Endothelial cell of umbilical vein (primary cell): ENCODE measurements around the gene ZNF57. TPM values are rescaled to one million over a fixed set of nuclear protein-coding genes. Genes with fewer than 3 reads are reported as not detected.

Experiments
- BruUV-seq: library from RNA; stranded (reverse); fragments of 400-500 nt; replicated peaks from 2 replicates; lab custom pipeline; 2021; lab: Mats Ljungman, UMichigan
- CTCF ChIA-PET: fragments of 300-600, 350-600 bp; sonication (Branson Sonifier 250); formaldehyde crosslinking; loops from one replicate; lab custom pipeline; 2021; ENCODE audit warnings: antibody characterized with exemption, inconsistent platforms; lab: Charles Lee
- POLR2A ChIA-PET: fragments of 300-600, 350-600 bp; sonication (Branson Sonifier 250); formaldehyde crosslinking; loops from one replicate; lab custom pipeline; 2021; ENCODE audit warnings: antibody characterized with exemption, inconsistent platforms; lab: Charles Lee
- DNase-seq: peaks from one replicate; pipeline ENCODE4 v3.0.0-alpha.2; 2011; ENCODE audit warnings: low read depth, low spot score
- FAIRE-seq: peaks from 2 replicates; lab custom pipeline; 2011; peaks lifted over from hg19 to GRCh38; lab: Jason Lieb, UNC
- H2AFZ ChIP-seq: 2 replicates; pipeline ENCODE4 v1.6.0; 2012; ENCODE audit warnings: low read depth, low read length, control low read depth, inconsistent platforms
- H3K27ac ChIP-seq: 2 replicates; pipeline ENCODE4 v1.5.1; 2011; ENCODE audit warnings: low read depth, mild to moderate bottlenecking, control low read depth, low read length, moderate library complexity; ENCODE audit not compliant: insufficient read depth
- H3K27me3 ChIP-seq, 2 experiments: 2 replicates each; pipeline versions ENCODE4 v1.6.0 to v1.6.1; 2011; ENCODE audit warnings: low read length in 2 of 2, mixed read lengths in 1 of 2; ENCODE audit not compliant: control insufficient read depth in 2 of 2, insufficient read depth in 2 of 2
- H3K36me3 ChIP-seq, 2 experiments: 2 replicates in 1 of 2; 3 replicates in 1 of 2; pipeline ENCODE4 v1.5.1; 2011; ENCODE audit warnings: low read length in 2 of 2, mild to moderate bottlenecking in 1 of 2, moderate library complexity in 1 of 2; ENCODE audit not compliant: control insufficient read depth in 2 of 2, insufficient read depth in 2 of 2; ENCODE audit errors: extremely low read depth in 1 of 2
- H3K4me1 ChIP-seq: 3 replicates; pipeline ENCODE4 v1.5.1; 2011; ENCODE audit warnings: mild to moderate bottlenecking, low read length; ENCODE audit not compliant: control insufficient read depth, insufficient read depth; ENCODE audit errors: extremely low read depth
- H3K4me2 ChIP-seq: 2 replicates; pipeline ENCODE4 v1.6.1; 2011; ENCODE audit warnings: low read length, control low read depth, mixed read lengths; ENCODE audit not compliant: insufficient read depth
- H3K4me3 ChIP-seq, 3 experiments: fragments of 200-600 bp in 1 of 3; sonication (generic), shearing (Covaris generic) in 1 of 3; replicated peaks in 1 of 3; 2 replicates each; pipeline ENCODE4 v1.5.1; 2011 to 2016; ENCODE audit warnings: control low read depth in 3 of 3, low read length in 3 of 3, mild to moderate bottlenecking in 2 of 3, inconsistent platforms in 1 of 3, low read depth in 1 of 3, moderate library complexity in 1 of 3; ENCODE audit not compliant: insufficient read depth in 1 of 3
- H3K79me2 ChIP-seq: 2 replicates; pipeline ENCODE4 v1.6.0; 2012; ENCODE audit warnings: low read length, inconsistent platforms; ENCODE audit not compliant: control insufficient read depth, insufficient read depth
- H3K9ac ChIP-seq: replicated peaks from 2 replicates; pipeline ENCODE3; 2011; ENCODE audit warnings: low read length, control low read depth; ENCODE audit not compliant: insufficient read depth; ENCODE audit errors: extremely low read depth
- H3K9me1 ChIP-seq: replicated peaks from 3 replicates; pipeline ENCODE4 v1.6.0; 2011; ENCODE audit warnings: mild to moderate bottlenecking, low read length; ENCODE audit not compliant: control insufficient read depth, insufficient read depth; ENCODE audit errors: extremely low read depth
- H3K9me3 ChIP-seq: replicated peaks from 2 replicates; pipeline ENCODE4 v1.5.1; 2012; ENCODE audit warnings: low read length, inconsistent platforms; ENCODE audit not compliant: control insufficient read depth, insufficient read depth
- H4K20me1 ChIP-seq: replicated peaks from 2 replicates; pipeline ENCODE3; 2011; ENCODE audit warnings: mild to moderate bottlenecking, low read length; ENCODE audit not compliant: control insufficient read depth, insufficient read depth; ENCODE audit errors: extremely low read depth
- CTCF ChIP-seq, 2 donors: IDR thresholded peaks; 1 replicate in 1 of 2; 2 replicates in 1 of 2; pipeline ENCODE4 v1.5.1; 2011; ENCODE audit warnings: low read length in 2 of 2, mild to moderate bottlenecking in 2 of 2, moderate library complexity in 2 of 2, control low read depth in 1 of 2, inconsistent platforms in 1 of 2, low read depth in 1 of 2; ENCODE audit not compliant: insufficient read depth in 1 of 2; ENCODE audit errors: extremely low read depth in 1 of 2
- EZH2 ChIP-seq: IDR thresholded peaks from 2 replicates; pipeline ENCODE4 v1.6.1; 2012; ENCODE audit warnings: borderline replicate concordance, low read depth, mild to moderate bottlenecking, moderate library complexity, low read length, inconsistent platforms; ENCODE audit not compliant: severe bottlenecking
- FOS ChIP-seq: IDR thresholded peaks from 2 replicates; pipeline ENCODE4 v1.6.1; 2011; ENCODE audit warnings: mild to moderate bottlenecking, low read length, moderate library complexity, borderline replicate concordance; ENCODE audit not compliant: insufficient read depth
- GATA2 ChIP-seq: IDR thresholded peaks from 2 replicates; pipeline ENCODE4 v1.7.0; 2011; ENCODE audit warnings: low read depth, mild to moderate bottlenecking, moderate library complexity, mixed read lengths, low read length; ENCODE audit not compliant: insufficient read length, insufficient read depth
- JUN ChIP-seq: IDR thresholded peaks from 2 replicates; pipeline ENCODE4 v1.6.1; 2011; ENCODE audit warnings: borderline replicate concordance, low read depth; ENCODE audit not compliant: insufficient read length, insufficient read depth
- MAX ChIP-seq: IDR thresholded peaks from 2 replicates; pipeline ENCODE4 v1.6.1; 2011; ENCODE audit not compliant: insufficient read depth, insufficient read length
- MYC ChIP-seq: IDR thresholded peaks from one replicate; pipeline ENCODE4 v1.6.1; 2011; ENCODE audit warnings: mild to moderate bottlenecking, low read depth, low read length
- POLR2A ChIP-seq: IDR thresholded peaks from 2 replicates; pipeline ENCODE4 v1.6.1; 2012; ENCODE audit warnings: low read depth, mild to moderate bottlenecking, control low read depth, low read length
- POLR2AphosphoS5 ChIP-seq: IDR thresholded peaks from 2 replicates; pipeline ENCODE4 v1.6.1; 2012; ENCODE audit warnings: low read depth, mild to moderate bottlenecking, control low read depth, low read length, moderate library complexity; ENCODE audit not compliant: insufficient read depth
- dilution Hi-C: fragments of 300-500 bp; cut with MboI; formaldehyde crosslinking; loops from one replicate; pipeline ENCODE4 v1.15.0; 2019; ENCODE audit warnings: low sequenced_read_pairs; ENCODE audit not compliant: extremely low pct_ligation_motif_present
- intact Hi-C: fragments of 100-400 bp; cut with micrococcal nuclease; formaldehyde crosslinking; loops from one replicate; pipeline ENCODE4 v1.10.0; 2022
- polyA plus RNA-seq, 4 experiments: library from polyadenylated mRNA; depleted of rRNA in 3 of 4; stranded (reverse) in 3 of 4; unstranded in 1 of 4; fragments of >200 nt; gene quantifications; 2 replicates each; pipeline versions ENCODE4 v1.2.1 to v1.2.3, GENCODE V29; 2011 to 2012; ENCODE audit warnings: missing spikeins in 1 of 4
- total RNA-seq: library from RNA; stranded (reverse); gene quantifications from 2 replicates; pipeline ENCODE4 v1.2.3, GENCODE V29; 2021

Gene ZNF57
- total and polyA plus RNA-seq, 2 donors (not counting 3 experiments of a cell fraction or from before 2014, with no cell fraction given), result 2.0 to 3.6 TPM

GRCh38 chr19:2865334-2866100 lies 35.2 kb upstream of the ZNF57 start:
- Histone ChIP-seq H3K36me3 (no peaks in the 10 kb centered on the region), H3K9ac (no peak overlapping the region), H4K20me1 (no peaks in the 10 kb centered on the region), H3K9me1 (no peaks in the 10 kb centered on the region), H2AFZ (no peak overlapping the region), H3K4me3 (no peak overlapping the region), H3K9me3 (no peaks in the 10 kb centered on the region), H3K4me2 (no peak overlapping the region), H3K27ac (no peak overlapping the region), H3K27me3 (no peaks in the 10 kb centered on the region), H3K79me2 (no peaks in the 10 kb centered on the region), H3K4me1 (no peaks in the 10 kb centered on the region)
- DNase-seq (no peak), FAIRE-seq (no peak)
- ChIA-PET POLR2A (no interaction called here), CTCF (no interaction called here)
- dilution Hi-C loops, result no loop called here
- no TSS peak for BruUV-seq
- intact Hi-C loops, result no loop called here
- TF ChIP-seq MAX, result no peak
- no peak for TF ChIP-seq FOS
- TF ChIP-seq JUN, result no peak
- TF ChIP-seq EZH2, result no peak
- no peak for TF ChIP-seq GATA2
- TF ChIP-seq POLR2AphosphoS5, result no peak
- no peak for TF ChIP-seq POLR2A
- TF ChIP-seq MYC, result no peak
- TF ChIP-seq CTCF (IDR thresholded peaks at IDR 0.05; ENCODE audit: extremely low read depth in 1 of 2, insufficient read depth in 1 of 2, low read depth in 1 of 2, low read length in 2 of 2), result no peak
